Measurements from ENCODE around the gene CEP44.
"Not testable (repeated sequence)": the region's sequence is repeated elsewhere in the genome, so short reads cannot be mapped to it uniquely, and the experiment has no call there.

Gene CEP44

GRCh38 chr4:174283507-174284471 lies at the start of gene CEP44, which contains the start of gene FBXO8:
TSS of gene CEP44 (plus strand) at chr4:174283911. CDS start at chr4:174299122, 15,211 bp downstream.
TSS of gene FBXO8 (minus strand) at chr4:174283667. CDS start at chr4:174263092, 20,575 bp downstream.
- DNase-seq (ENCODE audit: low read depth) = peak; percentile 61

GRCh38 chr4:174236359-174236758 lies 47.4 kb upstream of the CEP44 start:
- no peak for DNase-seq (ENCODE audit: low read depth)

- DNase-seq (ENCODE audit: low read depth) = no peak
Measured at GRCh38 chr4:174241162-174241561, 42.5 kb upstream of the CEP44 start.

GRCh38 chr4:174244441-174244840 lies 39.3 kb upstream of the CEP44 start:
- no peak for DNase-seq (ENCODE audit: low read depth)

GRCh38 chr4:174245714-174246113 lies 38.0 kb upstream of the CEP44 start:
- no peak for DNase-seq (ENCODE audit: low read depth)

GRCh38 chr4:174248407-174248806 lies 35.3 kb upstream of the CEP44 start:
- no peak for DNase-seq (ENCODE audit: low read depth)

- DNase-seq (ENCODE audit: low read depth) = no peak
Measured at GRCh38 chr4:174252412-174252811, 31.3 kb upstream of the CEP44 start.

- no peak for DNase-seq (ENCODE audit: low read depth)
Measured at GRCh38 chr4:174254613-174255012, 29.1 kb upstream of the CEP44 start.

- DNase-seq (ENCODE audit: low read depth) = no peak
Measured at GRCh38 chr4:174255374-174255773, 28.3 kb upstream of the CEP44 start.

GRCh38 chr4:174255786-174256185 lies 27.9 kb upstream of the CEP44 start:
- DNase-seq (ENCODE audit: low read depth) = no peak

- no peak for DNase-seq (ENCODE audit: low read depth)
Measured at GRCh38 chr4:174256277-174256713, 27.4 kb upstream of the CEP44 start.

GRCh38 chr4:174259580-174259979 lies 24.1 kb upstream of the CEP44 start:
- DNase-seq (ENCODE audit: low read depth) = no peak

GRCh38 chr4:174260099-174260498 lies 23.6 kb upstream of the CEP44 start:
- DNase-seq (ENCODE audit: low read depth) = no peak

- DNase-seq (ENCODE audit: low read depth) = not testable (repeated sequence)
Measured at GRCh38 chr4:174261432-174261831, 22.3 kb upstream of the CEP44 start.

GRCh38 chr4:174262624-174263444 lies 20.9 kb upstream of the CEP44 start:
- DNase-seq (ENCODE audit: low read depth) = no peak

- DNase-seq (ENCODE audit: low read depth) = no peak
Measured at GRCh38 chr4:174263445-174263736, 20.3 kb upstream of the CEP44 start.

GRCh38 chr4:174265916-174266315 lies 17.8 kb upstream of the CEP44 start:
- no peak for DNase-seq (ENCODE audit: low read depth)

GRCh38 chr4:174266416-174266815 lies 17.3 kb upstream of the CEP44 start:
- DNase-seq (ENCODE audit: low read depth) = no peak

GRCh38 chr4:174273930-174274329 lies 9.8 kb upstream of the CEP44 start:
- DNase-seq (ENCODE audit: low read depth) = no peak

- no peak for DNase-seq (ENCODE audit: low read depth)
Measured at GRCh38 chr4:174274436-174274835, 9.3 kb upstream of the CEP44 start.

- no peak for DNase-seq (ENCODE audit: low read depth)
Measured at GRCh38 chr4:174275101-174275500, 8.6 kb upstream of the CEP44 start.

GRCh38 chr4:174277433-174277832 lies 6.3 kb upstream of the CEP44 start:
- no peak for DNase-seq (ENCODE audit: low read depth)

- DNase-seq (ENCODE audit: low read depth) = no peak
Measured at GRCh38 chr4:174278467-174278866, 5.2 kb upstream of the CEP44 start.
